NCI-H526 treated with DMSO at 0.1 percent for 48 hours (cell line): ENCODE results near the gene SPOCD1.

Source experiments
- DNase-seq: peaks from one replicate; lab custom pipeline; 2025; lab: John Stamatoyannopoulos, UW

The SPOCD1 gene

GRCh38 chr1:31771891-31772668 lies 43.7 kb downstream of the SPOCD1 start:
- peak; percentile 18 for DNase-seq

GRCh38 chr1:31769720-31770390 lies 46.0 kb downstream of the SPOCD1 start:
- DNase-seq, result no peak

- DNase-seq, result no peak
These were observed 46.7 kb downstream of the SPOCD1 start for GRCh38 chr1:31768939-31769704.

GRCh38 chr1:31768407-31768907 lies 47.4 kb downstream of the SPOCD1 start:
- no peak for DNase-seq

GRCh38 chr1:31767225-31767624 lies 48.6 kb downstream of the SPOCD1 start:
- no peak for DNase-seq

GRCh38 chr1:31765516-31765915 lies 50.3 kb downstream of the SPOCD1 start:
- no peak for DNase-seq

GRCh38 chr1:31765041-31765467 lies 50.8 kb downstream of the SPOCD1 start:
- peak; percentile 40 for DNase-seq

- peak; percentile 25 for DNase-seq
These were observed 51.3 kb downstream of the SPOCD1 start, which contains the start of gene ADGRB2 for GRCh38 chr1:31764312-31765040. ADGRB2 (minus strand) TSS chr1:31764340; CDS start chr1:31757221, 7,119 bp downstream.

- no peak for DNase-seq
These were observed 52.0 kb downstream of the SPOCD1 start for GRCh38 chr1:31763671-31764311.

GRCh38 chr1:31762726-31763670 lies 52.8 kb downstream of the SPOCD1 start:
- peak; percentile 55 for DNase-seq

- no peak for DNase-seq
These were observed 53.5 kb downstream of the SPOCD1 start for GRCh38 chr1:31762323-31762722.

- no peak for DNase-seq
These were observed 53.9 kb downstream of the SPOCD1 start for GRCh38 chr1:31761883-31762282.

GRCh38 chr1:31760471-31761470 lies 55.1 kb downstream of the SPOCD1 start:
- DNase-seq, result no peak

- no peak for DNase-seq
These were observed 56.4 kb downstream of the SPOCD1 start for GRCh38 chr1:31759298-31760023.

GRCh38 chr1:31758823-31759222 lies 57.0 kb downstream of the SPOCD1 start:
- DNase-seq, result no peak

- no peak for DNase-seq
These were observed 57.8 kb downstream of the SPOCD1 start for GRCh38 chr1:31757989-31758388.

- no peak for DNase-seq
These were observed 58.6 kb downstream of the SPOCD1 start for GRCh38 chr1:31757204-31757679.

GRCh38 chr1:31756578-31756977 lies 59.2 kb downstream of the SPOCD1 start:
- no peak for DNase-seq
